ENCODE results near the gene E2F3. TPM values are rescaled to one million over a fixed set of nuclear protein-coding genes. Genes with fewer than 3 reads are reported as not detected.

E2F3 gene
- total RNA-seq, 1 donor: 6.2 TPM

GRCh38 chr6:20441236-20441635, 39.6 kb downstream of the E2F3 start:
- no peak for DNase-seq (ENCODE audit: insufficient read length, low spot score, missing footprints)
- H3K36me3 ChIP-seq (ENCODE audit: insufficient read depth, low read length): no peaks in the 10 kb centered on the region
- peak overlapping the region; percentile 1 for H3K27ac ChIP-seq (ENCODE audit: low read depth, low read length)
- H3K27me3 ChIP-seq (ENCODE audit: insufficient read depth, low read length): no peaks in the 10 kb centered on the region
- no peaks in the 10 kb centered on the region for H3K9me3 ChIP-seq (ENCODE audit: low read depth, low read length)
- no peak overlapping the region for H2AFZ ChIP-seq (ENCODE audit: low read length)
- peaks cover 96% of the 10 kb centered on the region for H3K79me2 ChIP-seq (ENCODE audit: insufficient read depth, low read length)
- peaks cover 3% of the 10 kb centered on the region for H3K4me1 ChIP-seq (ENCODE audit: insufficient read depth, low read length)
- peaks cover 23% of the 10 kb centered on the region for H4K20me1 ChIP-seq (ENCODE audit: insufficient read depth, low read length)
- H3K4me2 ChIP-seq (ENCODE audit: insufficient read depth, low read length): no peak overlapping the region
- TF ChIP-seq CTCF (IDR thresholded peaks at IDR 0.05; ENCODE audit: extremely low read depth, low read depth, low read length): no peak
- no peak overlapping the region for H3K4me3 ChIP-seq (ENCODE audit: insufficient read depth, low read length)

- H3K9me3 ChIP-seq (ENCODE audit: low read depth, low read length): no peaks in the 10 kb centered on the region
- H3K36me3 ChIP-seq (ENCODE audit: insufficient read depth, low read length): no peaks in the 10 kb centered on the region
- H3K4me3 ChIP-seq (ENCODE audit: insufficient read depth, low read length): no peak overlapping the region
- H4K20me1 ChIP-seq (ENCODE audit: insufficient read depth, low read length): peaks cover 18% of the 10 kb centered on the region
- H3K27me3 ChIP-seq (ENCODE audit: insufficient read depth, low read length): no peaks in the 10 kb centered on the region
- TF ChIP-seq CTCF (IDR thresholded peaks at IDR 0.05; ENCODE audit: extremely low read depth, low read depth, low read length): no peak
- no peak for DNase-seq (ENCODE audit: insufficient read length, low spot score, missing footprints)
- peaks cover 96% of the 10 kb centered on the region for H3K79me2 ChIP-seq (ENCODE audit: insufficient read depth, low read length)
- H3K27ac ChIP-seq (ENCODE audit: low read depth, low read length): no peak overlapping the region
- no peak overlapping the region for H3K4me2 ChIP-seq (ENCODE audit: insufficient read depth, low read length)
- H2AFZ ChIP-seq (ENCODE audit: low read length): no peak overlapping the region
- peaks cover 5% of the 10 kb centered on the region for H3K4me1 ChIP-seq (ENCODE audit: insufficient read depth, low read length)
These were observed 40.2 kb downstream of the E2F3 start for GRCh38 chr6:20441921-20442320.

GRCh38 chr6:20444786-20445271, 43.1 kb downstream of the E2F3 start:
- H3K4me2 ChIP-seq (ENCODE audit: insufficient read depth, low read length): no peak overlapping the region
- TF ChIP-seq CTCF (IDR thresholded peaks at IDR 0.05; ENCODE audit: extremely low read depth, low read depth, low read length): no peak
- peaks cover 38% of the 10 kb centered on the region for H4K20me1 ChIP-seq (ENCODE audit: insufficient read depth, low read length)
- no peak overlapping the region for H3K4me3 ChIP-seq (ENCODE audit: insufficient read depth, low read length)
- H3K27ac ChIP-seq (ENCODE audit: low read depth, low read length): no peak overlapping the region
- peaks cover 3% of the 10 kb centered on the region for H3K36me3 ChIP-seq (ENCODE audit: insufficient read depth, low read length)
- no peak overlapping the region for H2AFZ ChIP-seq (ENCODE audit: low read length)
- H3K9me3 ChIP-seq (ENCODE audit: low read depth, low read length): no peaks in the 10 kb centered on the region
- peaks cover 99% of the 10 kb centered on the region for H3K79me2 ChIP-seq (ENCODE audit: insufficient read depth, low read length)
- no peaks in the 10 kb centered on the region for H3K27me3 ChIP-seq (ENCODE audit: insufficient read depth, low read length)
- DNase-seq (ENCODE audit: insufficient read length, low spot score, missing footprints): no peak
- H3K4me1 ChIP-seq (ENCODE audit: insufficient read depth, low read length): peaks cover 5% of the 10 kb centered on the region

- no peak for TF ChIP-seq CTCF (IDR thresholded peaks at IDR 0.05; ENCODE audit: extremely low read depth, low read depth, low read length)
- no peak overlapping the region for H3K4me3 ChIP-seq (ENCODE audit: insufficient read depth, low read length)
- H3K27me3 ChIP-seq (ENCODE audit: insufficient read depth, low read length): no peaks in the 10 kb centered on the region
- H4K20me1 ChIP-seq (ENCODE audit: insufficient read depth, low read length): peaks cover 40% of the 10 kb centered on the region
- H3K79me2 ChIP-seq (ENCODE audit: insufficient read depth, low read length): peaks cover 100% of the 10 kb centered on the region
- H3K27ac ChIP-seq (ENCODE audit: low read depth, low read length): no peak overlapping the region
- no peak overlapping the region for H3K4me2 ChIP-seq (ENCODE audit: insufficient read depth, low read length)
- no peak overlapping the region for H2AFZ ChIP-seq (ENCODE audit: low read length)
- H3K9me3 ChIP-seq (ENCODE audit: low read depth, low read length): no peaks in the 10 kb centered on the region
- no peak for DNase-seq (ENCODE audit: insufficient read length, low spot score, missing footprints)
- H3K36me3 ChIP-seq (ENCODE audit: insufficient read depth, low read length): peaks cover 3% of the 10 kb centered on the region
- peaks cover 5% of the 10 kb centered on the region for H3K4me1 ChIP-seq (ENCODE audit: insufficient read depth, low read length)
These were observed 45.5 kb downstream of the E2F3 start for GRCh38 chr6:20447157-20447556.

Measured in osteoblast (primary cell).